ENCODE data around the gene EDAR.

GRCh38 chr2:108938077-108938710 is 50.8 kb downstream of the EDAR start:
- no peak for TF ChIP-seq EGR1 (conservative IDR thresholded peaks at IDR 0.05)
- TF ChIP-seq ZFP36 (IDR thresholded peaks at IDR 0.05; ENCODE audit: low read depth, low read length, partially characterized antibody): no peak
- TF ChIP-seq PATZ1 (CRISPR knock-in tag; IDR thresholded peaks at IDR 0.05; ENCODE audit: borderline replicate concordance): no peak
- TF ChIP-seq PCBP2 (IDR thresholded peaks at IDR 0.05; ENCODE audit: low read depth, low read length, poor library complexity, severe bottlenecking): no peak
- TF ChIP-seq, protein P1, sequence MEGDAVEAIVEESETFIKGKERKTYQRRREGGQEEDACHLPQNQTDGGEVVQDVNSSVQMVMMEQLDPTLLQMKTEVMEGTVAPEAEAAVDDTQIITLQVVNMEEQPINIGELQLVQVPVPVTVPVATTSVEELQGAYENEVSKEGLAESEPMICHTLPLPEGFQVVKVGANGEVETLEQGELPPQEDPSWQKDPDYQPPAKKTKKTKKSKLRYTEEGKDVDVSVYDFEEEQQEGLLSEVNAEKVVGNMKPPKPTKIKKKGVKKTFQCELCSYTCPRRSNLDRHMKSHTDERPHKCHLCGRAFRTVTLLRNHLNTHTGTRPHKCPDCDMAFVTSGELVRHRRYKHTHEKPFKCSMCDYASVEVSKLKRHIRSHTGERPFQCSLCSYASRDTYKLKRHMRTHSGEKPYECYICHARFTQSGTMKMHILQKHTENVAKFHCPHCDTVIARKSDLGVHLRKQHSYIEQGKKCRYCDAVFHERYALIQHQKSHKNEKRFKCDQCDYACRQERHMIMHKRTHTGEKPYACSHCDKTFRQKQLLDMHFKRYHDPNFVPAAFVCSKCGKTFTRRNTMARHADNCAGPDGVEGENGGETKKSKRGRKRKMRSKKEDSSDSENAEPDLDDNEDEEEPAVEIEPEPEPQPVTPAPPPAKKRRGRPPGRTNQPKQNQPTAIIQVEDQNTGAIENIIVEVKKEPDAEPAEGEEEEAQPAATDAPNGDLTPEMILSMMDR (IDR thresholded peaks at IDR 0.05 in 2 of 3, conservative IDR thresholded peaks at IDR 0.05 in 1 of 3; ENCODE audit: insufficient read depth in 2 of 3, low read depth in 1 of 3, low read length in 3 of 3): no peak
- TF ChIP-seq POLR2A (conservative IDR thresholded peaks at IDR 0.05): no peak
- no peak for TF ChIP-seq SMC3 (conservative IDR thresholded peaks at IDR 0.05; ENCODE audit: insufficient read depth, low read depth, low read length)
- TF ChIP-seq ZKSCAN8 (CRISPR knock-in tag; IDR thresholded peaks at IDR 0.05): no peak
- no peak for TF ChIP-seq PREB (CRISPR knock-in tag; IDR thresholded peaks at IDR 0.05)

Data from K562 (cell line).